Transverse colon (tissue), 3 donors: Measurements from ENCODE around the gene SEBOX.

Source experiments
- POLR2A ChIP-seq: fragments of 450-650 bp; IDR thresholded peaks from one replicate; pipeline ENCODE4 v1.6.1; 2016; ENCODE audit warnings: antibody characterized with exemption, mild to moderate bottlenecking, moderate library complexity
- TF ChIP-seq, protein P1 (sequence below), 5 experiments: fragments of 200-600 bp in 3 of 5; fragments of 450-650 bp in 2 of 5; sonication (generic) in 3 of 5; IDR thresholded peaks; 1 replicate in 2 of 5; 2 replicates in 3 of 5; pipeline ENCODE4 v1.5.1; 2016 to 2017; ENCODE audit warnings: antibody characterized with exemption in 5 of 5, inconsistent platforms in 3 of 5, mild to moderate bottlenecking in 2 of 5, moderate library complexity in 1 of 5

DNA sequence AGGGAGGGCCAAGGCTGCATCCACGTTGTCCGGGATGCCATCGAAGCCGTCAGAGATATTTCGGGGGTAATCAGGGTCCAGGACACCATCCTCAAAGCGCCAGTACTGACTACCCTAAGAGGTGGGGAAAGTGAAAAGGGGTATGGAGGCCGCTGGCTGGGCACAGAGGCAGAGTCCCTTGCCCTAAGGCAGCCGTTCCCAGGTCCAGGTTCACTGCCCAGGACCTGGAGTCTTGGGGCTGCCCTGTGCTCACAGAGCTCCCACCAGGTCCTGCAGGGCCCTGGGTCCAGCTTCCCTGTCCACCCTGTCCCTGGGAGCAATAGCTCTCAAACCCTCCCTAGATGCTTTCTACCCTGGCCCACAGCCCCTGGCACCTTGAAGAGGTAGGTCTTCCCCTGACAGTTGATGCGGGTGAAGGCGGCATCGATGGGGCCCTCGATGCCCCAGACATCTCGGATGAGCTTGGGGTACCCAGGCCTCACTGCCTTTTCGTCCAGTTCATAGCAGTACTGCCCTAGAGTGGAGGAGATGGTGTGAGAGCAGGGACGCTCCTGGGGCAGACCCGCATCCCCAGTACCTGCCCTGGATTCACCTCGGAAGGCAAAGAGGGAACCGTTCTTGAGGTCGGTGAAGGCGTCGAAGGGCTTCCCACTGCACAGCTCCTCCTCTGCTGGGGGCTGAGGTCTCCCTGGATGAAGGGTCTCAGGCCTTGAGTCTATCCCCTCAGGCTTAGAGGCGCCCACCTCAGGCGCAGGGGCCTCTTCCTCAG is 4.1 kb upstream of the SEBOX start:
- TF ChIP-seq, protein P1, sequence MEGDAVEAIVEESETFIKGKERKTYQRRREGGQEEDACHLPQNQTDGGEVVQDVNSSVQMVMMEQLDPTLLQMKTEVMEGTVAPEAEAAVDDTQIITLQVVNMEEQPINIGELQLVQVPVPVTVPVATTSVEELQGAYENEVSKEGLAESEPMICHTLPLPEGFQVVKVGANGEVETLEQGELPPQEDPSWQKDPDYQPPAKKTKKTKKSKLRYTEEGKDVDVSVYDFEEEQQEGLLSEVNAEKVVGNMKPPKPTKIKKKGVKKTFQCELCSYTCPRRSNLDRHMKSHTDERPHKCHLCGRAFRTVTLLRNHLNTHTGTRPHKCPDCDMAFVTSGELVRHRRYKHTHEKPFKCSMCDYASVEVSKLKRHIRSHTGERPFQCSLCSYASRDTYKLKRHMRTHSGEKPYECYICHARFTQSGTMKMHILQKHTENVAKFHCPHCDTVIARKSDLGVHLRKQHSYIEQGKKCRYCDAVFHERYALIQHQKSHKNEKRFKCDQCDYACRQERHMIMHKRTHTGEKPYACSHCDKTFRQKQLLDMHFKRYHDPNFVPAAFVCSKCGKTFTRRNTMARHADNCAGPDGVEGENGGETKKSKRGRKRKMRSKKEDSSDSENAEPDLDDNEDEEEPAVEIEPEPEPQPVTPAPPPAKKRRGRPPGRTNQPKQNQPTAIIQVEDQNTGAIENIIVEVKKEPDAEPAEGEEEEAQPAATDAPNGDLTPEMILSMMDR (IDR thresholded peaks at IDR 0.05): no peak
- no peak for TF ChIP-seq POLR2A
